GM19238 (cell line): ENCODE measurements around the gene FDX2.

Experiments
- DNase-seq: peaks from one replicate; pipeline ENCODE4 v3.0.0; 2011; ENCODE audit warnings: low spot score; ENCODE audit not compliant: insufficient read length

Gene FDX2

GRCh38 chr19:10332965-10333757 is 17.3 kb upstream of the FDX2 start, which contains the start of gene RAVER1:
Gene RAVER1, minus strand, starts transcription at chr19:10333529. Its CDS starts 22 bp downstream, at chr19:10333507.
- peak; percentile 99 for DNase-seq

- no peak for DNase-seq
Observed at GRCh38 chr19:10332158-10332964, 16.5 kb upstream of the FDX2 start.

DNA sequence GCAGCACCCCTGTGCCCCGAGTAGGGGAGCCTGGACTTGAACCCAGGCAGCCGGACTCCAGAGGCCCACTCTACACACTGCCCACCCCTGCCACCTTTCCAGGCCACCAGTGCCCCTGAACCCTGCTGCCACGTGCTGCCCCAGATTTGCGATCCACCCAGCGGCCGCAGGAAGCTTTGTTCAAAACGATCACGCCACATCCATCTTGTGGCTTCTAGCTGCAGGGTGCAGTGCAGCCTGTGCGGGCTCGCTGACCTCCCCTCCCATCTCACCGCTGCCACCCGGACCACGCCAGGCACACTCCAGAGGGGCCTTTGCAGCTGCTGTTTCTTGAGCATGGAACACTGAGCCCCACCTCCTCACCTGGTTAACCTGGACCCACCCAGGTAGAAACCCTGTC is 13.7 kb upstream of the FDX2 start:
- no peak for DNase-seq

DNA sequence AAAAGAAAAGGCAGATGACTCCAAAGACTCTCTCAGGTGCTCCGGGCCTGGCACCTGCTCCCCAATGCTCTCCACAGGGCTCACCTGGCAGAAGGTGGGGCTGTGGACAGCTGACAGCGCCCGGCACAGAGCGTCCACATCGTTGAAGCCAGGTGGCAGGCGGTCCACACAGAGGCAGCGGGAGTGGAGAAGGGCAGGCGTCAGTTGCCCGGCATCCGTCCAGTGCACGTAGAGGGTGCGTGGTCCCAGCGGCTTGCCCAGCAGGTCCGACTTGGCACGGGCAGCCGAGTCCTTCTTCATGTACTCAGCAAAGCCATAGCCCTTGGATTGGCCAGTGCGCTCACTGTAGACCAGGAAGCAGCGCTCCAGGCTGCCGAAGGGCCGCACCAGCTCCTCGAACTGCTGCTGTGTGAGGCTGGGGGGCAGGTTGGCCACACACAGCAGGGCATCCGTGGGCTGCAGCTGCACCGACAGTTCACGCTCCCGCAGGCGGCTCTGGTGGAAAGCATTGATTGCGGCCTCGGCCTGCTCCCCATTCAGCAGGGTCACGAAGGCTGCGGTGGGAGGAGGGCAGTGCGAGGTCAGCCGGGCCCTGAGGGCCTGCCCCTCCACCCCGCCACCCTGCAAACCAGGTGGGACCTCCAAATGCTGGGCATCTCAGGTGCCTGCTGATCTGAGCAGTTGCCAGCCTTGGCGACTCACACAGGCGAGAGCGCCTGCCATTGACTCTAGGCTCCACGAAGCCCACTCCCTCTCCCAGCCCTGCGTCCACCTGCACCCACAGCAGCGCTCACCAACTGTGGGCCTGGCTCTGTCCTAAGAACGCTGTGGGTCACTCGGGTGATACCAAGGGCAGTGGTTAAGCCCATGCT is 13.0 kb upstream of the FDX2 start:
- no peak for DNase-seq

DNA sequence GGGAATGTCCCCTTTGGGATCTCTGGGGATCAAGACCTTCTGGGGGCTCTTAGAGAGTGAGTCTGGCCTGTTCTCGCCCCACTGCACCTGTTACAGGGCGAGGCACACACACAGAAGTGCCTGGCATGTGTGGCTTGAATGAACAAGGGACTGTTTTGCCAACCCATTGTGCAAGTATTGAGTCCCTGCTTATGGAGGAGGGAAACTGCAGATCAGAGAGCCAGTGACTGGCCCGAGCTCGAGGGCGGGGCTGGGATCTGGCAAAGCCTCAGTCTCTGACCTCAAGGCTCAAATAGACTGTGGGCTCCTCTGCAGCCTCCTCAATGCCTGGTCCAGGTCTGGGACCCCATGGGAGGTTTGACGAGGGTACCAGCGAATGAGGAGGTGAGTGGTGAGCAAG is 12.0 kb upstream of the FDX2 start:
- no peak for DNase-seq

DNA sequence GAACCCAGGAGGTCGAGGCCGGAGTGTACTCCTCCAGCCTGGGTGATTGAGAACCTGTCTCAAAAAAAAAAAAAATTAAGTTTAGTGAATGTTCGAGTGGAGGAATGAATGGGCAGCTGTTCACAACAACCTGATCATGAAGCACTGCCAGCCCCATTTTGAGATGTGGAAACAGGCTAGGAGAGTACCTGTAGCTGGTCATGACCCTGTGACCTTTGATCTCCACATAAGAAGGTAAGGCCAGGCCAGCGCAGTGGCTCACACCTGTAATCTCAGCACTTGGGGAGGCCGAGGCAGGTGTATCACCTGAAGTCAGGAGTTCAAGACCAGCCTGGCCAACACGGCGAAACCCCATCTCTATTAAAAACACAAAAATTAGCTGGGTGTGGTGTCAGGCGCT is 9.9 kb upstream of the FDX2 start:
- DNase-seq: no peak

DNA sequence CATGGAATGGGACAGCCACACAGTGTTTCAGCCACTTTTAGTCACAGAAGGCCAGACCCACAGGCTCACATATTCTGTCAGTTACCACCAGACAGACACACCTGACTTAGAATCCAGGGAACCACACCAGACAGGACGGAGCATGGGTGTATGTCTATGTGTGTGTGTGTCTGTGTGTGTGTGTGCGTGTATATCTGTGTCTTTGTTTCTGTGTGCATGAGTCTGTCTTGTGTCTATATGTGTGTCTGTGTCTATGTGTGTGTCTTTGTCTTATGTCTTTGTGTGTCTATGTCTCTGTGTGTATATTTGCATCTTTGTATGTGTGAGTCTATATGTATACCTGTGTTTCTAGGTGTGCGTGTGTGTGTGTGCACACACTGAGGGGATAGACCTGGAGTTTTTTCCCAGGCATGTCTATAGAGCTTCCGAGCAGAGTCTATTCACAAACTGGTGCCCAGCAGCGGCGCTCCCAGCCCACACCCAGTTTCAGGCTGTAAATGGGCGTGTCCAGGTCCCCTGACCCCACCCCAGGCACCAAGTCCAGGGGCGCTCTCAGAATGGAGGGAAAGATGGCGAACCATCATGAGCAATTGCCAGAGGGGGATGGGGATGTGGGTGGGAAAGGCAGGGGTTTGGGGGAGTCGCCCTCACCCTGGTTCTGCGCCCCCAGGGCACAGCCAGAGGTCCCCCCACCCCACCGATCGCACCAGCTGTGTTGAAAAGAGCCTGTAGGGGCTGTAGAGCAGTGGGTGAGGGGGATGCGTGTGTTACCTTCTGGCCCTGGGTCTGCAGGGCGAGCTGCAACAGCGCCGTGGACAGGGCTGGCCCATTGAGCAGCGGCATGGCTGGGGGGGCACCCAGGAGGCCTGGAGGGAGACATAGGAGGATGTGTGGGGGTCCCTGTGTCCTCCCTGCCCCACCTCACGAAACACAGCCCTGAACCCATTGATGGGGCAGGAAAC is 6.3 kb upstream of the FDX2 start:
- no peak for DNase-seq

GRCh38 chr19:10321417-10321797 is 5.6 kb upstream of the FDX2 start:
- no peak for DNase-seq

DNA sequence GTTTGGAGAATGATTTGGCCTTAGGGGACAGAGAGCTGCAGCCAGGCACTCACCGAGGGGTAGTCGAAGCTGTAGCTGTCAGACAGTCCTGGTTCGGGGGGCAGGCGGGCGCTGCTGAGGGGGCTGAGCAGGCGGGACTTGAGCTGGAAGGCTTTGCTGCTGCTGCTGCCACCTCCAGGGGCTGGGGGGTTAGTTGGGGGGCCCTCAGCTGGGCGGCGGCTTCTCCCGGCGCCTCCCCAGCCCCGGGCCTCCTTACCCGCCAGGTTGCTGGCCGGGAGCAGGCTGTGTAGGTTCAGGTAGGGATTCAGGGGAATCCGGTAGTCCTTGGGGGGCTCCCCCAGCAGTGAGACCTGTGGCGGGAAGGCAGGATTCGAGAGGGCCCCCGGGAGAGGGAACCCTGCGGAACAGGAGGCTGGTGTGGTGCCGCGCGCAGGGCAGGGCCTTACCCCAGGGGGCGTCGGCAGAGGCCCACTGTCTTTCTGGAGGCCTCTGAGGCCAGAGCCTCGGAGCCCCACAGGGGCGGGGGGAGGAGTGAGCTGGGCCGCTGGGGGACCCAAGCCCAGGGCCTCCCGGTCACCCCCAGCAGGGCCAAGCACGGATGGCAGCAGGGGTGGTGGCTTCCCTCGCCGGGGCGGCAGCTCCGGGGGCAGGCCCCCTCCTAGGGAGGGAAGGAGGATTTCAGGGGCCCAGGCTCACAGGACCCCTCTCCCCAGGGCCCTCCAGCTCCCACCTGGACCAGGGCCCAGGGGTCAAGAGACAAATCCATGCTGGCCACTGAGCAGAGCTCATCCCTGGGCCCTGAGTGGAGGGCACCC is 5.0 kb upstream of the FDX2 start:
- DNase-seq: no peak

GRCh38 chr19:10318807-10319682 is 3.2 kb upstream of the FDX2 start:
- no peak for DNase-seq

DNA sequence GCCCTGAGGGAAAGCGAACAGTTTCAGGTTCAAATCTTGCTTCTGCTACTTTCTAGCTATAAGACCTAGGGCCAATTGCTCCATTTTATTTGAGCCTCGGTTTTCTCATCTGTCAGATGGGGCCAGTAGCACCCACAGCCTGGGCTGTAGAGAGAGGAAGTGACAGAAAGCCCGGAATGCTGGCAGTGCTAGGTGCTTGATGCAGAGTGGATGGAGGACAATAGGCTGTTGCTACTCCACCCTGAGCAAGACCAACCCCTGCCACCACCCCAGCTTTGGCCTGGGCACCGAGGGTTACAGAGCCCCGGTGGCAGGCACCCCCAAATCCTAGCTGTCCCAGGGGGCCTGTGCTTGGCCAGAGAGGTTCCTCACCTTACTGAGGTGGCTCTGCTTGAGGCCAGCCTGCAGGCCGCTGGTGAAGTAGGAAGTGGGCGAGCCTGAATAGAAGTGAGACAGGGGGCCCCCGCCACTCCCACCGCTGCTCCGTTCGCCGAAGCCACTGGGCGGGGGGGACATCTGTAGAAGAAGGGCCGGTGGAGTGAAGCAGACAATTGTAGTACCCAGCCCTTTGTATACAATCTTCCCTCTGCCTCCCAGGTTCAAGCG is 2.1 kb upstream of the FDX2 start:
- DNase-seq: no peak

DNA sequence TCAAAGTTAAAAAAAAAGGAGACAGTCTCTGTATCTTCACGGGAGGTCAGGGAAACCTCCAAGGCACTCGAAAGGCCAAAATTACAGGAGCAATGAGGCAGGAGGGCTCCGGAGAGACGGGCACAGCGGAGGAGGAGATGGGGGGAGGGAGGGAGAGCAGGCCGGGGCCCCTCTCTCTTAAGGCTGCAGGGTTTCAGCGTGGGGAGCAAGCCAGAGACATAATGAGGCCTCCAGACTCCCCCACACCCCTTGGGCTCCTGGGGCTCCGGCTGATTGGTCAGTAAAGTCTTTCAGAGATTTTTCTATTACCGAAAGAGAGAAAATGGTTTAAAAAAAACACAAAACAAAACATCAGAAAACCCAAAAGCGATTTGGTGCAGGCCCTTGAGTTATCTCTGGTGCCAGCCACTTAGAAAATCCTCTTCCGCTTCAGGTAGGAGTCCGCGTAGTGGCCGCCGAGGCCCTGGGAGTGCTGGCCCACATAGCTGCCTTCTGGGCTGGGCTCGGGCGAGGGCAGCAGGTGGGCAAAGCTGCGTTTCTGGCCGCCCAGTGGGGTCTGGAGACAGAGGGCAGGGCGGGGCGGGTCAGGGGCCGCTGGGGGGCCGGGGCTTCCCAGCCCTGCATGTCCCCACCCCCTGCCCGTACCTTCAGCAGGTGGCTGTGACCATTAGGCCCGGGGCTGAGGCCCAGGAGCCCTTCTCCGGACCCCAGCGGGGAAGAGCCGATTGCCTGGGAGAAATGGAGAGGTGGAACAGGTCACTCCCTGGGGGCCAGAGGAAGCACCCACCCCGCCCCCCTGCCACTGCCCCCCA is 1.4 kb upstream of the FDX2 start:
- DNase-seq: no peak

DNA sequence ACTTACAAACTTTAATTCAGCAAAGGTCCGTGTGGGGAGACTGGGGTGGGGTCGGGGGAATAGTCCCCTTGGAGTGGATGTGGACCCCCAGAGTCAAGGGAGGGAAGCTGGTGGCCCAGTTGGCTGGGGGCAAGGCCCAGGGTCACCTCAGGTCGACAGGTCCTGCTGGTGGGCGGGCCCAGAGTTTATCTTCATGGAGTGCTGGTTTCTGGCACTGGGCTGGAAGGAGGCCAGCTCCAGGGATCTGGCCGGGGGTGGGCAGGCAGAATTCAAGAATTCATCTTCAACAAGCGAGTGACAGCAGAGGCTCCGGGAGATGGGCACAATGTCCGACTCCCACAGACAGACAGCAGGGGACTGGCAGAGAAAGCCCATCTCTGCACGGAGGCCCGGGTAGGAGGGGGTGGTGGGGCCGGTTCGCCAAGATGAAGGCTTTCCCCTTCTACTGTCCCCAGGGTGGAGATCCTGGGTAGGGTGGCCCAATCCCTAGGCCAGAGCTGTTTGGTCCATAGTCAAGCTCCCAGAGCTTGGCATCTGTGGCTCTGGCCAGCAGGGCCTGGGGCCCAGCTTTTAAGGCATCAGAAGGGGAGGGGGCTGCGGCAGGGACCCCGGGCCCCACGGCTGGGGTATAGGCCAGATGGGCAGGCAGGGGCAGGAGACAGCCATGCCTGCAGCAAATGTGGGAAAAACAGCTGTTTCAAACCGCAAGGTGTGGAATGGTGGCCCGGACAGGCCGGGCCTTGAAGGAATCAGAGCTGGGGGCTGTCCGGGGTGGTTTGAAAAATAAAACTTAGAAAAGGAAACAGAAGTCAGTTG is 622 bp upstream of the FDX2 start:
- no peak for DNase-seq

DNA sequence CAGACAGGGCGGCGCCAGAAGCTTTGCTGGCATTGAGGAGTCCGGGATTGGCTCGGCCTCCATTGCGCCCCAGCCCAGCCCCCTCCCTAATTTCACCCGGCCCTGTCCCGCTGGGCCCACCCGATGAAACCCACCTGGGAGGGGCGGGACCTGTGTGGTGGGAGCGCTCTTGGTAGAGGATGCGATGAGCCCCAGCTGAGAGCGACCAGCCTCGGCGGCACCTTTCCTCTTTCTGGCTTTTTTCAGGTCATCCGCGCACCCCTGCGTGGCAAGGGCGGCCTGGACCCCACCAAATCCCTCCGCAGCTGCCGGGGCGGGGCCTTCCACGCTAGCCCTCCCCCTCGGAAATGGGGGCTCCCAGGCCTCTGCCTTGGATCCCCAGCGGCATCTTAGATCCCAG is 6.4 kb downstream of the FDX2 start, which contains the start of gene ZGLP1:
TSS of gene ZGLP1 (minus strand) at position 393 of the 400 bp plus-strand sequence.
- DNase-seq: no peak

- no peak for DNase-seq
Observed at GRCh38 chr19:10306327-10306726, 9.5 kb downstream of the FDX2 start.

GRCh38 chr19:10305139-10305806 is 10.5 kb downstream of the FDX2 start:
- DNase-seq: no peak
